Skin epidermis (tissue), 12 donors: ENCODE results near the gene TRIO.

ENCODE experiments used
- H3K27ac ChIP-seq, 21 experiments: fragments of 200-600 bp; sonication (generic) in 11 of 21; one replicate each; pipeline ENCODE4 v1.5.0; 2020; ENCODE audit warnings: mild to moderate bottlenecking in 3 of 21, inconsistent platforms in 2 of 21, moderate library complexity in 2 of 21
- H3K4me3 ChIP-seq, 7 experiments: fragments of 200-600 bp; sonication (generic) in 2 of 7; one replicate each; pipeline ENCODE4 v1.5.0; 2020; ENCODE audit warnings: inconsistent platforms in 2 of 7, mild to moderate bottlenecking in 2 of 7, moderate library complexity in 1 of 7

Gene TRIO

DNA sequence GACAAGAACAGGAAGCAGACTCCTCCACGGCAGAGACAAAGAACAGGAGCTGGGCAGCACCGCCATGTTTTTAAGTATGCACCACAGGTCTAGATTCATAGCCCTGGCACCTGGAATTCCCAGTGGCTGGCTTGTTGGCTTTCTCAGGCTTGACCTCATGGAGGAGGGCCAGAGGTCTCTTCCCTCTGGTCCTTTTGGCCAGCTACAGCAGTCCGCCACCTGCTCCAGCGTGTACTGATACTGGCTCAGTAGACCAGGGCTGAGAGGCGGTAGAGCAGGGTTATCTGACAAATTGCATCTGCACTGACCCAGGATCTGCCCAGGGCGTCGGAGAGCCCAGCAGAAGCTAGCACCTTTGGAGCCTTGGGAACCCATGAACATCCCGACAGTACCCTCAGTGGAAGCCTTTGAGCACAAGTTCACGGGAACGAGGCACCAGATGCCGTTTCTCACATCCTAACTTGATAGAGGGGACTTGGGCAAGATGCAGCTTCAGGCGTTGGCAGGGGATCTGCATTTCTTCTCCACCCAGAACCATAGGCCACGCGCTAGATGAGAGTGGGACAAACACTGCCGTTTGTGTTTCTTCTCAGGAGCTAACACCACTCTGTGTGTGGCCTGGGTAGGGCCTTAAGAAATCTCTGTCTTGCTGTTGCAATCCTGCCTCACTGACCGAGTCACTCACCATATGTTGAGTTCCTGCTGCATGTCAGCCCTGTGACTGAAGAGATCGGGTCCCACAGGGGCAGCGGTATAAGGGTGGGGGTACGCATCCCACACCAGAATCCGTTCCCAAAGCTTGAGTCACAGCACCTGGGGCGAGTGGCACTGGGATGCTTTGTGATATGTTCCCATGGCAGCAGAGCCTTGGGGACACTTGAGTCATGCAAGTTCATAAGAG is 348.1 kb downstream of the TRIO start:
- Histone ChIP-seq H3K4me3 (no peak overlapping the region), H3K27ac (peak overlapping the region in 5 of 21 experiments; percentile 4 to 69 (median 38))

DNA sequence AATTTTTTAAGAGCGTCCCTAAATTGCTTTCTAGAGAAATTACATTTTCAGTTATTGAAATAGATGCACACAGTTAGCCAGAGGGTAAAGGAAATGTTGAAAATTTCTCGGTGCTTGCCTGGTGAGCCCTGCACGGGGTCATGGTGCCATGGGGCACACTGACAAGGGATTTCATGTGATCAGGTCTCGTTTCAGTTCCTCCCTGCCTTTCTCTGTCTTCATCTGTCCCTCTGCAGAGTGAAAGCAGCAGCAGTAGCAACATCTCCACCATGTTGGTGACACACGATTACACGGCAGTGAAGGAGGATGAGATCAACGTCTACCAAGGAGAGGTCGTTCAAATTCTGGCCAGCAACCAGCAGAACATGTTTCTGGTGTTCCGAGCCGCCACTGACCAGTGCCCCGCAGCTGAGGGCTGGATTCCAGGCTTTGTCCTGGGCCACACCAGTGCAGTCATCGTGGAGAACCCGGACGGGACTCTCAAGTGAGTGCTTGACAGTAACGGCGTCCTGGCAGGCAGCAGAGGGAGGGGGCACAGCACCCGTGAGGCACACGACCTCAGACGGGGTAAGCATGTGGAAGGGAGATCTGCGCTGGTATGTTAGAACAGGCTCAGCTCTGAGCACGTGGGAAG is 349.3 kb downstream of the TRIO start:
- H3K27ac ChIP-seq, result peak overlapping the region in 1 of 21 experiments; percentile 27
- H3K4me3 ChIP-seq, result no peak overlapping the region

DNA sequence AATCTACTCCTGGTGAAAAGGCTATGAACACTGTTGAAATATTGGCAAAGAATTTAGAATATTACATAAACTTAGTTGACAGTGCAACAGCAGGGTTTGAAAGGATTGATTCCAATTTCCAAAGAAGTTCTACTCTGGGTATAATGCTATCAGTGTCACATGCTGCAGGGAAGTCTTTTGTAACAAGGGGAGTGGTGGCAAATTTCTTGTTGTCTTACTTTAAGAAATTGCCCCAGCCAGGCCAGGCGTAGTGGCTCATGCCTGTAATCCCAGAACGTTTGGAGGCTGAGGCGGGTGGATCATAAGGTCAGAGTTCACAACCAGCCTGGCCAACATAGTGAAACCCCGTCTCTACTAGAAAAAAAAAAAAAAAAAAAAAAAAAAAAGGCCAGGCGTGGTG is 352.2 kb downstream of the TRIO start:
- Histone ChIP-seq H3K27ac (no peak overlapping the region), H3K4me3 (no peak overlapping the region)

DNA sequence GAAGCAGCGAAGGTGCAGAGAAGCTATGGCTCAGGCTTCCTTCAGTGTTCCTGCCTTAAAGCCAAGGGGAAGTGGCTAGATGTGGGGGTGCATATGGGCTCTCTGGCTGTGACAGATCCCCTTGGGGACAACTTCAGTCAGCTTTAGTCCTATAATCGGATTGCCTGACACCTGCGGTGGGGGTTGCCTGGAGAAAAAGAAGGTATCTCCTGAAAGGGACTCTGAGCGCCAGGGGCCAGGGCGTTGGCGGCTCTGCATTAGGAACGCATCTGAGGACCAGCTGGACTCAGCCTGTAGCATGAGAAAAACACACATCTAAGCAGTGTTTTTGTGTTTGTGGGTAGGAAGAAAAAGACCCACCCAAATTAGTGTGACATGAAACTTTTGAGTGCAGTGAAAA is 354.2 kb downstream of the TRIO start:
- no peak overlapping the region for H3K27ac ChIP-seq

DNA sequence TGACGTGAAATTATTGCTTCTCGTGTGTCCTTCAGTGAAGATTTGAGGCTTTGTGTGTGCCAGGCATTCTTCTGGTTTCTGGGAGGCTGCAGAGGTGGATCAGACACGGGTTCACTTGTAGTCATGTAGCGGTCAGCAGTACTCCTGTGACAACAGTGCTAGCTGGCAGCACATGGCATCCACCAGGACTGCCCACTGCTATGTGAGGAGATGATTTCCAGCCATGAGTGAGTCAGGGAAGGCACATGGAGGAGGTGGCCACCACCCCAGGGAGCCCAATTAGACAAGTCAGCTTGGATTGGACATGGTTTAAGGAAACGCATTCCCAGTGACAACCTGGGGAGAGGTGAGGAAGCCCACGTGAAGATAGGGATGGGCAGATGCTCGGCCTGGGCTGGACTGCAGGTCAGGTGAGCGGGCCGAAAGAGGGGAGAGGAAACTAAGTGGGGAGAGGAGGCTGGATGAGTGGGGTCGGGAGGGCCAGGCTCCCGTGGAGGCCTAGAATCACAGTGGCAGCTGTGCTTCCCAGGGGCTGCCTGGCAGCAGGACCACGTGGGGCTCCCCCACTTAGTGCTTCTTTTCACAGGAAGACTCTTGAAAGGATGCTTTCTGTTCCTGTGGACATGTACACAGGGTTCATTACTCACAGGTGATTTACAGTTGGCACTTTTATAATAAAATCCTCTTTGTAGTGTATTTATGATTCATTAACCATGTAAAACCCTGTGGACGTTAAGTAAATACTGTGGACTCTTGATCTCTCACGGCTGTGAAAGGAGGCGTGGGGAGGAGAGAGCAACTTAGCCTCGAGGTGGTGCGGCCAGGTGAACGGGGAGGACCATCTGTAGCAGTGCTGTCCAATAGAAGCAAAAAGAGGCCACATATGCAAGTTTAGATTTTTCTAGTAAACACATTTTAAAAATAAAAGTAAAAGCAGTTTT is 358.5 kb downstream of the TRIO start:
- no peak overlapping the region for H3K27ac ChIP-seq
- no peak overlapping the region for H3K4me3 ChIP-seq

More for the DNA sequence above, 354.2 kb downstream of the TRIO start:
- H3K4me3 ChIP-seq, result no peak overlapping the region

DNA sequence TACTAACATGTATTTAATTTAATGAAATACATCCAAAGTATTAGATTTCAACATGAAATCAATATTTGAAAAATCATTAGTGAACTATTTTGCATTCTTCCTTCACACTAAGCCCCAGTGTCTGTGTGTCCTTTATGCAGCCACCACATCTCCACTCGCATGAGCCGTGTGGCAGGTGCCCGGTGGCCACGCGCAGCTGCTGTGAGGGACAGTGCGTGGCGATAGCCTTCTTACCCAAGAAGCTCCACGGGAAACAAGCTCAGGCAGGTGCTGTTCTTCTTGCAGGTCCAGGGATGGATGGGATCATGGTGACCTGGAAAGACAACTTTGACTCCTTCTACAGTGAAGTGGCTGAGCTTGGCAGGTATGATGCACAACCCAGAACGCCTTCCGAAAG is 359.1 kb downstream of the TRIO start:
- Histone ChIP-seq H3K4me3 (no peak overlapping the region), H3K27ac (no peak overlapping the region)

DNA sequence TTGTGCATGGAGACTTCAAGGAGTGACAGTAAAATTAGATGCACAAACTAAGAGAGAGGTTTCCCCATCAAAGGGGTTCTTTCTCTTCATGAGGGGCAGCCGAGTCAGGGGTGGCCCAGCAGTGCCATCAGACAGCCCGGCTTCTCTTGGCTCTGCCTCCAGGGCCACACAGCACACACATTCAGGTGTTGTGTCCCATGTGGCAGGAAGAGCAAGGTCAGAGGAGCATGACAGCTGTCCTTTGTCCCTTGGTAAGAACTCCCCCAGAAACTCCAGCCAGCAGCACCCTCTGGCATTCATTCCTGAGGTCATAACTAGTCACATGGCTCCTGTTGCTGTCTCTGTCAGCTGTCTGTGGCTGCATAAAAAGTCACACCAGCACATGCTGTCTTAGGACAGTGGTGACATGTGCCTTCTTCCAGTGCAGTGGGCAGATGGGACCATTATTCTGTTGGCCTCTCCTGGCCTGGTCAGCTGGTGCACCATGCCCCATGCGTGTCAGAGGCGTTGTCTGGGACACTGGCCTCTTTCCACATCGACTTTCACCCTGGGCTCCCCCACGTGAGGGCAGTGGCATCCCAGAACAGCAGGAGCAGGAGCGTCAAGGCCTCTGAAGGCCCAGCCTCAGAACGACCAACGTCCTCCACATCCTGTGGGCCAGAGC is 360.0 kb downstream of the TRIO start:
- Histone ChIP-seq H3K27ac (no peak overlapping the region), H3K4me3 (no peak overlapping the region)

DNA sequence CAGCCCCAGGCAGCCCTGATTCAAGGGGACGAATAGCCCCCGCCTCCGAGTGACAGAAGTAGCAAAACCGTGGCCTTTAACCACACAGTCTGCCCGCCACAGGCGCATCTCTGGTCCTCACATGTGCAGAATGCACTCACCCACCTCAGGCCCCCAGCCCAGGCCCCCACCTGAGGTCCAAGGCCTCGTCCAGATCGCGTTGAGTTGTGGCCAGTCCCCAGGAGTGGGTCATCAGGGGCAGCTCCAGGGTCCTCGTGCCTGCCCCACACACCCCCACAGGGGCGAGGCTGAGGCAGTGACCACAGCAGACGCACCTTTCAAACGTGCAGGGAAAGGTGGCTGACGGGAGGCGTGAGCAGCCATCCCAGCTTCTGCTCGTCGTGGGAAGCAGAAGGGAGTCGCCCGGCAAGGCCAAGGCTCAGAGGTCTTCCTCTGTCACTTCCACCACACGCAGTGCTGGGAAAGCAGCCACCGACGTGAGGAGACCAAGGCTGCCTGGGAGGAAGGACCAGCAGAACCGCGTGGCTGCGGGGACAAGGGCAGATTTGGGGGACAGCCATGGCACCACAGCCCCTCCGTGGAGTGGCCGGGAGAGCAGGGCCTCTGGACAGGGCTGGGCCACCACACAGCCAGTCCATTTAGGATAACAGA is 360.7 kb downstream of the TRIO start:
- Histone ChIP-seq H3K27ac (no peak overlapping the region), H3K4me3 (no peak overlapping the region)

DNA sequence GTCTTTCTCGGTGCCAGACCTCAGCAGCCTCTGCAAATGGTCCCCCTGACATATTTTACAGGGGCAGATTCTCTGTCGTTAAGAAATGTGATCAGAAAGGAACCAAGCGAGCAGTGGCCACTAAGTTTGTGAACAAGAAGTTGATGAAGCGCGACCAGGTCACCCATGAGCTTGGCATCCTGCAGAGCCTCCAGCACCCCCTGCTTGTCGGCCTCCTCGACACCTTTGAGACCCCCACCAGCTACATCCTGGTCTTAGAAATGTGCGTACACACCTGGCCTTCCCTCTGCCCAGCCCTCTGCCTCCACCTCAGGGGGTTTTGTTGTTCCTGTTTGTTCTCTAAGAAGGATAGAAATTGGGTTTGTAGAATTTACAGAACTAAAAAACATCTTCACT is 361.2 kb downstream of the TRIO start:
- Histone ChIP-seq H3K27ac (no peak overlapping the region), H3K4me3 (no peak overlapping the region)

DNA sequence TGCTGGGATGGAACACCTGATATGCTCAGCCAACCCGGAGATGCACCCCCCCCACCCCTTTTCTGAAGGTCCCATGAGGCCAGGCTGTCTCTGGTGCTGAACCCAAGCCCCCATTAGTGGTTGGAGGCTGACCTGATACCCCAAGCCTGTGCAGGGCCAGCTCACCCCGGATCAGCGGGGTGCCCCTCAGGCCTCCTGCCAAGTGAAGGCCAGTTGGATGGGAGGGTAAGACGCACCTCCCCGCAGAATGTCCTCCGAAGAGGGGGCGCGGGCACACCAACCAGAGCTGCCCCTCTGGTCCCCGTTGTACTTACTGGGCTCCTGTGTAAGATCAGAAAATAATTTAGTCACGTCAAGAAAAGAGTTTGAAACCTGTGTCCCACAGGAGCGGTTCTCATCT is 361.7 kb downstream of the TRIO start:
- no peak overlapping the region for H3K4me3 ChIP-seq
- H3K27ac ChIP-seq, result no peak overlapping the region

DNA sequence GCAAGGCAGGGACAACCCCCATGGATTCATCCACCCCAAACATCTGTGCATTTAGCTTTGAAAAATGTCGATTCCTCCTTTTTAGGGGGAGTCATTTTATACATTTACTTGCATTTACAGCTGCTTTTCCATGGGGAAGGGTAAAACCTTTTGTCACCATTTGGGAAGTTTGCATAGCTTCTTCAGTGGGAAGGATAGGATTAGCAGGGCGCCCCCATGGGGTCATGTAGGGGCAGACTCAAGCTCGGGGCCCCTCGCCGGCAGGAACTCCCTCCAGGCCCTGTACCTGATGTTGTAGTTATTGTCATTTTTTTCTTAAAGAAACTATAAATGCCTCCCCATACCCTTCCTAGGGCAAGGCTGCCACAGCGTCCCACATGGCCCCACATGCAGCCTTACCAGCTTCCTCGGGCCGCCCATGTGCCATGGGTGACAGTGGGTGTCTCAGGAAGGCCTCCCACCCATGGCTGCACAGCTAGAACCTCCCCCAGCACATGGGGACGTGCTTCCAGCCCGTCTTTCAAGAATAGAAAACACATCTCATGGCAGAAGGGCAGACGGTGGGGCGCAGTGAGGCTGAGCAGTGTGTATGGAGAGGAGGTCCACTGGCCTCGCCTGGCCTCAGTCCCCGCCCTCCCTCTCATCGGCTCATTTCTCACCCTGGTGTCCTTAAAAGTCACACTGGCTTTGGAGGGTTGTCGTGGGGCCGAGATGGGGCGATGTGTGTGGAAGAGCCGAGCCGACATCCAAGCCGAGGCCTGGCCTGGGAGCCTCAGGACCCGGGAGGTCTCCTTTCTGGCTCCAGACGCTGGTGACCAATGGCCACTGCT is 362.4 kb downstream of the TRIO start:
- Histone ChIP-seq H3K27ac (no peak overlapping the region), H3K4me3 (no peak overlapping the region)

DNA sequence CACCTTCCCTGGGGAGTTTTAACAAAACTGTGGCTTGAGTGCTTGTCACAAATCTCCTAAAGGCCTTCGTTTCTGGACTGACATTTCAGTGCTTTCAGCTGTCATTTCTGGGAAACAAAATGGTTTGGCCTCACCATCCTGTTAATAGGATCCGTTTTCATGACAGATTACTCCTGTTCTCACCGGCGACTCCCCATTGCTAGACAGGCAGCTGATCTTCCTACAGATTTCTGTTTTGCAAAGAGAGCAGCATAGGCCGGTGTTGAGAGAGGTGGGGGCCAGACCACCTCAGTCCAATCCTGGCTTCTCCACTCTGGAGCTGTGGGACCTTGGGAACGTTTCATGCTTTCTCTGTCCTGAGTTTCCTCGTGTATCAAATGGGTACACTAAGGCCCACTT is 363.0 kb downstream of the TRIO start:
- Histone ChIP-seq H3K27ac (no peak overlapping the region), H3K4me3 (no peak overlapping the region)

DNA sequence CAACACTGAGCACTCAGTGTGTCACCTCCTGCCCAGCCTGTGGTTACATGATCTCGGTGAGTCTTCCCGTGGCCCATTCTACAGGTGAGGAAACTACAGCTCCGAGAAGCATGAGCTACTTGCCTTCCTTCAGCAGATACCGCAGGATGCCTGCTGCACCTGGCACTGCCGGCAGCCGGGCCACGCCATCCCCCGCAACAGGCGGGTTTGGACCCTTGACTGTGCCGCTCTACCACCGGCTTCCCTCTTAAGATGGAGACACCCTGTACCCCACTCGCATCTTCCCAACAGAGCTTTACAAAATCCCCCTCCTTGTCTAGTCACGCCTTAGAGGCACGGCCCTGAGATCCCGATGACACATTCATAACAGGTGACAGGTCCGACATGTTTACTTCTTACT is 363.5 kb downstream of the TRIO start:
- no peak overlapping the region for H3K27ac ChIP-seq
- H3K4me3 ChIP-seq, result no peak overlapping the region

DNA sequence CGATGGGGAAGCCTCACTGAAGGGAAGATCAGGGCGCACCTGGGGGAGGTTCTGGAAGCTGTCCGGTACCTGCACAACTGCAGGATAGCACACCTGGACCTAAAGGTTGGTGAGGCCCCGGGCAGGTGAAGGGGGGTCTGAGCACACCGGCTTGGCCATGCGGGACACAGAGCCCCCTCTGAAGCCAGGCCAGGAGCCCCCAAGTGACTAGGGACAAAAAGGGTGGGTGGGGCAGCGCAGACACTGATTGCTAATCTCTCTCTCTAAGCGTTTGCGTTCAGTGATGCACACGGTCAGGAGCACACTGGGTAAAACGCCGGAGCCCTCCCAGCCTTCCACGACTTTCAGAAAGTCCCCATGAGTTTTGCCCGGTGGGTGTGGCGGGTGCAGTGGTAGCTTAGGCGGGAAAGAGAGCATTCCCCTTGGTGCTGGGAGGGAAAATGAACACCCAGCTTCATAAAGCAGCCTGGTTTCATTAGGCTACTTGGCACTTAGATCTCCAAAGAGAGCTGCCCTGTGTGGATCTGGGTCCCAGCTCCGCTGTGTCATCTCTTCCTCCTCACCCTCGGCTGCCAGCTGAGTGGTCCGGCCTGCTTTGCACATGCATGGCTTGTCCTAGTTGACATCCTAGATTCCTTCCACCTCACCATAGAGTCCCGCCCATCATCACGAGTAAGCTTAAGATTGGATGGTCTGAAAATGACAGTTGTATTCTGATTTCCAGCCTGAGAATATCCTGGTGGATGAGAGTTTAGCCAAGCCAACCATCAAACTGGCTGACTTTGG is 364.2 kb downstream of the TRIO start:
- Histone ChIP-seq H3K27ac (no peak overlapping the region), H3K4me3 (no peak overlapping the region)

DNA sequence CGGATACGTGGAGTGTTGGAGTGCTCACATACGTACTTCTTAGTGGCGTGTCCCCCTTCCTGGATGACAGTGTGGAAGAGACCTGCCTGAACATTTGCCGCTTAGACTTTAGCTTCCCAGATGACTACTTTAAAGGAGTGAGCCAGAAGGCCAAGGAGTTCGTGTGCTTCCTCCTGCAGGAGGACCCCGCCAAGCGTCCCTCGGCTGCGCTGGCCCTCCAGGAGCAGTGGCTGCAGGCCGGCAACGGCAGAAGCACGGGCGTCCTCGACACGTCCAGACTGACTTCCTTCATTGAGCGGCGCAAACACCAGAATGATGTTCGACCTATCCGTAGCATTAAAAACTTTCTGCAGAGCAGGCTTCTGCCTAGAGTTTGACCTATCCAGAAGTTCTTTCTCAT is 364.9 kb downstream of the TRIO start:
- no peak overlapping the region for H3K4me3 ChIP-seq
- H3K27ac ChIP-seq, result no peak overlapping the region

DNA sequence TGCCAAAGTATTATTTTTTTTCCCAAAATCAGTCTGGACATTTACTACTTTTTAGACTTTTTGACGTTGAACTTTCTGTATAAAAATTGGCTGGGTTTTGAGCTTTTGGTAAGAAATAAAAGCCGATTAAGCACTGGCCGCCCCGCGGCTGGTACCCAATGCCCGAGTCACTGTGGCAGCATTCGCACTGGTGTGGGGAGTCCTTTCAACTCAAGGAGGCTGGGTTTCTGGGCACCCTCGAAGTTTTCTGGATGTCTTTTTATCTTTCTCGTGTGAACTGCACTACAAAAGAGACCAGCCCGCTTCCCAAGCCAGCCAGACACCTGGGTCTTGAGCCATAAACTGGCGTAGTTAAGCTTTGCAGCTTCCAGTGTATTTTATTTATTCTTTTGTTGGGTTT is 366.4 kb downstream of the TRIO start:
- no peak overlapping the region for H3K4me3 ChIP-seq
- no peak overlapping the region for H3K27ac ChIP-seq

DNA sequence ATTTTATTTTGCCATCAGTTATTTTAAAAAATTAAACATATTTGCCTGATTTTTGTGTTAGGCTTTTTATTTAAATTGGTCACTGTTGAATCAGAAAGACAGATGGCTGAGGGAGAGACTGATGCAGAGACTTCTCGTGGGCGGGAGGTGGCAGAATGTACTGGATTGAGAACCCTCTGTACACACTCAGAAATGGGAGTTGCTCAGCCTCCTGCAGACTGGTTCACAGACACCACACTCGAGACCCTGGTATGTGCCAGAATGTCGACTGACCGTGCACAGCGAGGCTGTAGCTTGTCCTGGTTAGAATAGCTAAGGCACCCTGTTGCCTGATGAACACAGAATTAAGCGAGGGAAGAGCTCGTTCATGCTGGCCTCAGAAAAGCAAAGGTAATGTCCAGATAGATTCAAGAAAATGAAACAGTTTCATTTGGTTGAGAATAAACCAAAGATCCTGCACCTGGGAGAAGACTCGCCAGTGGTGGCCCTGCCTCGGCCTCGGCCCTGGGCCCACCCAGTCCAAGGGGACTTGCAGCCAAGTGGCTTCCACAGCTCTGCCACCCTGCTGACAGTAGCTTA is 367.1 kb downstream of the TRIO start:
- peak overlapping the region in 1 of 21 experiments; percentile 2 for H3K27ac ChIP-seq

More for the DNA sequence above, 367.1 kb downstream of the TRIO start:
- no peak overlapping the region for H3K4me3 ChIP-seq
